Measurements from ENCODE around the gene SUCNR1.

GRCh38 chr3:151835751-151836525 lies 37.5 kb upstream of the SUCNR1 start:
- TF ChIP-seq CTCF (IDR thresholded peaks at IDR 0.05) = no peak
- no peak for TF ChIP-seq POLR2A (IDR thresholded peaks at IDR 0.05)
